Stimulated activated CD4-positive, alpha-beta T cell treated with anti-CD3 and anti-CD28 coated beads, Interleukin-4, amount 100 ng/mL, for 1 hour (primary cell): ENCODE measurements around the gene APOBEC3B.
"Not testable (repeated sequence)": the region's sequence is repeated elsewhere in the genome, so short reads cannot be mapped to it uniquely, and the experiment has no call there.

Experiments
- DNase-seq: peaks from one replicate; pipeline ENCODE4 v3.0.0-alpha.2; 2020

Gene APOBEC3B

DNA sequence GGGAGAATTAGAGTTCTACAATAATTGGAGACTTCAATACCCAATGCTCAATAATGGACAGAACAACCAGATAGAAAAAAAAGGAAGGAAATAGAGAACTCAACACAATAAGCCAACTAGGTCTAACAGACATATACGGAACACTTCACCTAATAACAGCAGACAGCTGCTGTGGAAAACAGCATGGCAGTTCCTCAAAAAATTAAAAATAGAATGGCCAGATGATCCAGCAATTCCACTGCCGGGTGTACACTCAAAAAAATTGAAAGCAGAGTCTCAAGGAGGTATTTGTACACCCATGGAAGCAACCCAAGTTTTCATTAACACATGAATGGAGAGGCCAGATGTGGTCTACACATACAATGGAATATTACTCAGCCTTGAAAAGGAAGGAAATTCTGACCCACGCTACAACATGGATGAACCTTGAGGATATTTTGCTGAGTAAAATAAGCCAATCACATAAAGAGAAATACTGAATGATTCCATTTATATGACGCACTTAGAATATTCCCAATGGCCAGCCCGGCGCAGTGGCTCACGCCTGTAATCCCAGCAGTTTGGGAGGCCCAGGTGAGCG, 26.2 kb downstream of the APOBEC3B start:
- DNase-seq: not testable (repeated sequence)

GRCh38 chr22:39010946-39011345, 28.8 kb downstream of the APOBEC3B start:
- no peak for DNase-seq

- DNase-seq: no peak
These were observed 30.7 kb downstream of the APOBEC3B start for GRCh38 chr22:39012533-39013511.

DNA sequence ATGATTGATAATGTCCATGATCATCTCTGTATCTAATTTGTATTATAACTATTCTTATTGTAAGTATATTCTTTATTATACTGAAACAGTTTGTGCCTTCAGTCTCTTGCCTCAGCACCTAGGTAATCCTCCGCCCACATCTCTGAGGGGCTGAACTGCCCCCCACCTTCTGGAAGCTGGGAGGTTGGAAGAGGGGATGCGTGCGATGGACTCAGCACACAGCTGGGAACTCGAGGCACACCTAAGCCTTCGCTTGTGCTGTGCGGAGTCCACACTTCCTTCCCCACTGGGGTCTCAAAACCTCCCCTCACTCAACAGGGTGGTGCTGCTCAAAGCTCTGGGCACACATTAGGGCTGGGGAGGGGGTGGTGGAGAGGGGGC, 31.4 kb downstream of the APOBEC3B start:
- DNase-seq: not testable (repeated sequence)

DNA sequence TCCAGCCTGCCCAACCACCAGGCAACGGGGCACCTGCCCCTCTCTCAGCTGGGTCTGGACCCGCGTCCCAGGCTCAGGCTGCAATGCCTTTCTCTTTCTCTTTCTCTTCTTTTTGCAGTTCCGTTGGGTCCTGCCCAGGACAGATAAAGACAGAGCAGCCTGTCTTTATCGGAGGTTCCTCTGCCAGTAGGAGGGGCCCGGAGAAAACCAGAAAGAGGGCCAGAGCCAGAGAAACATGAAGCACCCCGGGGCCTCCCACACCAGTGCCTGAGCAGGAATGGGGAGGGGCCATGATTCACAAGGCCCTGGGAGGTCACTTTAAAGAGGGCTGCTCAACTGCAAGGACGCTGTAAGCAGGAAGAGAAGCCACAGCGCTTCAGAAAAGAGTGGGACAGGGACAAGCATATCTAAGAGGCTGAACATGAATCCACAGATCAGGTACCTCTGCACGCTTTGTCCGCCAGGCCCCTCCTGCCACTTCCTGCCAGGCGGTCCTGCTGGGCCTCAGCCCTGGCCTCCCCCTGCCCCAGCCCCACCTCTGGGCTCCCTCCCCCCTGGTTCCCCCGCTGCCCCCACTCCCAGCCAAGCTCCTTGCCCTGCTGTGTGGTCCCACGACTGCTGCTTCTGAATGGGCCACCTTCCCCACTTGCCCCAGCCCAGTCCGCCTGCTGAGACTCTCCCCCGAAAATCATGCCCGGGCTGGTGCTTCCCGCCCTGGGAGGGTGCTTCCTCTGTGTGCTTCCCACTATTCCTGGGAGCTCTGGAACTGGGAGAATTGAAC, 32.0 kb downstream of the APOBEC3B start, which contains the start of gene APOBEC3C:
Gene APOBEC3C (plus strand): TSS at position 316 of the 781 bp plus-strand sequence. CDS start 106 bp downstream, at position 422.
- peak; percentile 72 for DNase-seq

DNA sequence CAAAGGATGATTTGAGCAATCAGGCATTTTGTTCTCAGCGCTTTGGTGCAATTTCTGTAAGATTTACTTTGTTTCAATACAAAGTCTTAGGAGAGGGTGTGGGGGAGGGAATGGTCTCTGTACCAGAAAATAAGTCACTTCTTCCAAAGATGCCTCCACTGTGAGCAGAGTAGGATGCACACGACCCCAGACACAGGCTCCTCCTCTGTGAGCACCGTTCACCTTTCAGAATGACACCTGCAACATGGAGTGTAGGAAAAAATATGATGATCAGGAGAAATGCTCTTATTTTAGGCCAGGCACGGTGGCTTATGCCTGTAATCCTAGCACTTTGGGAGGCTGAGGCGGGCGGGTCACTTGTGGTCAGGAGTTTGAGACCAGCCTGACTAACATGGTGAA, 32.6 kb downstream of the APOBEC3B start:
- not testable (repeated sequence) for DNase-seq

DNA sequence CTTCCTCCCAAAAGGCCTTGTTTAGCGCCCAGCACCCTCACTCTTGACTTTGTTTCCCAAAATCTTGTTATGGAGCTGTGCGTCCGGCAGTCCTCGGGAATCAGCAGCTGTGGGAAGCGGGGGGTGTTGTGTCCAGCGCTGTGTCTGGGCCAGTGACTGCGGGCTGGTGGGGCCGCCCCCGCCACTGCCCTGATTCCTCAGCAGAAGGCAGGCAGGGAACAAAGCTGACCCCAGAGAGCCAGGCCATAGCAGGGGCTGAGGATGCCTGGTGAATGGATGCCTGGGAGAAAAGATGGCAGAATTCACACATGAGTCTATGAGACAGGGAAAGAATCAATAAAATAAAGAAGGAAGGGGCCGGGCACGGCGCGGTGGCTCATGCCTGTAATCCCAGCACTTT, 34.4 kb downstream of the APOBEC3B start:
- DNase-seq: no peak

GRCh38 chr22:39017596-39018365, 35.6 kb downstream of the APOBEC3B start:
- no peak for DNase-seq

DNA sequence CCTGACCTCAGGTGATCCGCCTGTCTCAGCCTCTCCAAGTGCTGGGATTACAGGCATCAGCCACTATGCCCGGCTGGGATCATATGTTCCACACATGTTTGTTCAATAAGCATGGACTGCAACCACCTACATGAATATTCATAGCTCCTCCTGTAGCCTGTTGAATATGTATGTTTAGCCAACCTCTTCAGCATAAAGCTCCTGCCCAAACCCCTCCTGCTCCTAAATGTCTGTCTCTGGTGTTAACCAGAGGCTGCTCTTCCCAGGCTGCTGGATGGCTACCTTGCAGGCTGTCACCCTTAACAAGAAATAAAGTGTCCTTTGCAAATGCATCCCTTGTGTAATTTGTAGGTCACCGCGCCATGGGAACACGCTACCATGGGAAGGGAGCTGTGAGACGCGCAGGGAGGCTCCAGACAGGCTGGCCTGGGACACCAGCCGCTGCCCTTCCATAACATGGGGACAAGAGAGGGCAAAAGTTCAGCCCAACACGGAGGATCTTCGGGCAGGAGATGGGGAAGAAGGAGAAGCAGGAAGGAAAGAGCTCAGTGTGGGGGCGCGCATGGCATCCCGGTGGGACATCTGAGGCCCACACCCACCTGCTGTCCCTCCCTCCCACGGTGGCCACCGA, 38.0 kb downstream of the APOBEC3B start:
- not testable (repeated sequence) for DNase-seq

- no peak for DNase-seq
These were observed 39.6 kb downstream of the APOBEC3B start for GRCh38 chr22:39021552-39022250.

DNA sequence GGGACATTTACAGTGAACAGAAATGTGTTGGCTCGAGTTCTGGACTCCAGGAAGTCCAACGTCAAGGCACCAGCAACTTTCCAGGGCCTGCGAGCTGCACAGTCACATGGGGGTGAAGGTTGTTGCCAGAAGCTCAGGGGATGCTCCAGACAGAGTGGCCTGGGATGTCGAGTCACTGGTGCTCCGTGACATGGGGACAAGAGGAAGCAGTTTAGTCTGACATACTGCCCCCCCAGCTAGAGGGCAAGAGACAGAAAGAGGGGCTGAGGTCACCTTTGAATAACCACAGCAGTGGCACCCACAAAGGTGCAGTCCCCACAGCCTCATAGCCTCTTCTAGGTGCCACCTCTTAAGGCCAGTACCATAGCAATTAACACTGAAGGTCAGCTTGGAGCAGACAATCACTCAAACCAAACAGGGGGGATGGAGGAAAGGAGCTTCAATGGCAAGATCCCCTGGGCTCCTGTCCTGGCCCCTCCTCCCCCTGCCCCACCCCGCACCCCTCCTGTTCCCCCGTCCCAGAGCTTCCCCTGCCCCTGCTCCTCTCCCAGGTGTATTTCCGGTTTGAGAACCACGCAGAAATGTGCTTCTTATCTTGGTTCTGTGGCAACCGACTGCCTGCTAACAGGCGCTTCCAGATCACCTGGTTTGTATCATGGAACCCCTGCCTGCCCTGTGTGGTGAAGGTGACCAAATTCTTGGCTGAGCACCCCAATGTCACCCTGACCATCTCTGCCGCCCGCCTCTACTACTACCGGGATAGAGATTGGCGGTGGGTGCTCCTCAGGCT, 42.6 kb downstream of the APOBEC3B start:
- DNase-seq: no peak

- DNase-seq: no peak
These were observed 44.5 kb downstream of the APOBEC3B start for GRCh38 chr22:39026509-39027150.

DNA sequence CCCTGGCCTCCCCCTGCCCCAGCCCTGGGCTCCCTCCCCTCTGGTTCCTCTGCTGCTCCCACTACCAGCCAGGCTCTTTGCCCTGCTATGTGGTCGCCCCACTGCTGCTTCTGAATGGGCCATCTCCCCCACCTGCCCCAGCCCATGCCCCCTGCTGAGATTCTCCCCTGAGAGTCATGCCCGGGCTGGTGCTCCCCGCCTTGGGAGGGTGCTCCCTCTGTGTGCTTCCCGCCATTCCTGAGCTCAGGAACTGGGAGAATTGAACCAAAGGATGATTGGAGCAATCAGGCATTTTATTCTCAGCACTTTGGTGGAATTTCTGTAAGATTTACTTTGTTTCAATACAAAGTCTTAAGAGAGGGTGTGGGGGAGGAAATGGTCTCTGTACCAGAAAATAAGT, 45.6 kb downstream of the APOBEC3B start:
- DNase-seq: no peak

- no peak for DNase-seq
These were observed 46.1 kb downstream of the APOBEC3B start for GRCh38 chr22:39028281-39028680.

GRCh38 chr22:39029227-39029626, 47.1 kb downstream of the APOBEC3B start:
- DNase-seq: no peak

DNA sequence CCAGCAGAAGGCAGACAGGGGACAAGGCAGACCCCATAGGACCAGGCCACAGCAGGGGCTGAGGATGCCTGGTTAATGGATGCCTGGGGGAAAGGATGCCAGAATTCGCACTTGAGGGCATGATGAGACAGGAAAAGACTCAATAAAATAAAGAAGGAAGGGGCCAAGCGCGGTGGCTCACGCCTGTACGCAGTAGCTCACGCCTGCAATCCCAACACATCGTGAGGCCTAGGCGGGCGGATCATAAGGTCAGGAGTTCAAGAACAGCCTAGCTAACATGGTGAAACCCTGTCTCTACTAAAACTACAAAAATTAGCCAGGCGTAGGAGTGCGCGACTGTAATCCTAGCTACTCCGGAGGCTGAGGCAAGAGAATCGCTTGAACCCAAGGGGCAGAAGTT, 48.6 kb downstream of the APOBEC3B start:
- DNase-seq: no peak

- DNase-seq: not testable (repeated sequence)
These were observed 49.5 kb downstream of the APOBEC3B start for GRCh38 chr22:39031434-39032295.

DNA sequence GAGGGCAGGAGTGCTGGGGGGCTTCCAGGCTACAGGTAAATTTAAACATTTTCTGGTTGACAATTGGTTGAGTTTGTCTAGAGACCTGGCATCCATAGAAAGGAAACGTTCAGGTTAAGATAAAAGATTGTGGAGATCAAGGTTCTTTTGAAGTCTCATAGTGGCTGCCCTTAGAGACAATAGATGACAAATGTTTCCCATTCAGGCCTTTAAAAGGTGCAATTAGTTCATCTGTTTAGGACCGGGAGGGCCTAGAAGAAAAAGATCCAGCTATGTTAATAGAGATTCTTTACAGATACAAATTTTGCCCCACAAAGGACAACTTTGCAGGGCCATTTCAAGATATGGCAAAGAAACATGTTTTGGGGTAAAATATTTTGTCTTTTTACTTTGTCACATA, 54.9 kb downstream of the APOBEC3B start:
- DNase-seq: not testable (repeated sequence)
